Fibroblast of pulmonary artery (primary cell): ENCODE measurements around the gene BMI1.

ENCODE experiments used
- DNase-seq: peaks from one replicate; pipeline ENCODE4 v3.0.0-alpha.2; 2010; ENCODE audit warnings: low read depth
- H3K4me3 ChIP-seq: replicated peaks from 2 replicates; pipeline ENCODE4 v1.5.1; 2011; ENCODE audit warnings: low read depth, mild to moderate bottlenecking, control low read depth, low read length, moderate library complexity
- TF ChIP-seq, protein P1 (sequence below): IDR thresholded peaks from 2 replicates; pipeline ENCODE4 v1.5.1; 2011; ENCODE audit warnings: mild to moderate bottlenecking, control low read depth, low read length, inconsistent platforms; ENCODE audit errors: missing control alignments

BMI1 gene

DNA sequence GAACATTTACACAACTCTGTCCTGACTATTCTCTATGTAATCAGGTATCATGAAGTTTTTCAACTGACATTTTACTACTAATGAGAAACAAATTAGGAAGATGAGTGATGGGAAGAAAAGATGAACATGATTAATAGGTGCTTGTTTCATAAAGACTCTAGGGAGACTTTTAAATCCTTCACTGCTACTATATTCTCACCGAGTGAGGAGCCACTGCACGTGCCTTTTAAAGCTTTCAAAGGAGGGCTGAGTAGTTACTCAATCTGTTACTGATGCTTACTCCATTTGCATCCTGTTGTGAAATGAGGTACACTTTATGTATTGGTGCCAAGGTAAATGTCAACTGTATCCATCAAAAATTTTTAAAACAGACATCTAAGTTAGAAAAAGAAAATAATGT, 6.0 kb upstream of the BMI1 start:
- peak; percentile 42 for DNase-seq
- H3K4me3 ChIP-seq = no peak overlapping the region
- TF ChIP-seq, protein P1, sequence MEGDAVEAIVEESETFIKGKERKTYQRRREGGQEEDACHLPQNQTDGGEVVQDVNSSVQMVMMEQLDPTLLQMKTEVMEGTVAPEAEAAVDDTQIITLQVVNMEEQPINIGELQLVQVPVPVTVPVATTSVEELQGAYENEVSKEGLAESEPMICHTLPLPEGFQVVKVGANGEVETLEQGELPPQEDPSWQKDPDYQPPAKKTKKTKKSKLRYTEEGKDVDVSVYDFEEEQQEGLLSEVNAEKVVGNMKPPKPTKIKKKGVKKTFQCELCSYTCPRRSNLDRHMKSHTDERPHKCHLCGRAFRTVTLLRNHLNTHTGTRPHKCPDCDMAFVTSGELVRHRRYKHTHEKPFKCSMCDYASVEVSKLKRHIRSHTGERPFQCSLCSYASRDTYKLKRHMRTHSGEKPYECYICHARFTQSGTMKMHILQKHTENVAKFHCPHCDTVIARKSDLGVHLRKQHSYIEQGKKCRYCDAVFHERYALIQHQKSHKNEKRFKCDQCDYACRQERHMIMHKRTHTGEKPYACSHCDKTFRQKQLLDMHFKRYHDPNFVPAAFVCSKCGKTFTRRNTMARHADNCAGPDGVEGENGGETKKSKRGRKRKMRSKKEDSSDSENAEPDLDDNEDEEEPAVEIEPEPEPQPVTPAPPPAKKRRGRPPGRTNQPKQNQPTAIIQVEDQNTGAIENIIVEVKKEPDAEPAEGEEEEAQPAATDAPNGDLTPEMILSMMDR = no peak

DNA sequence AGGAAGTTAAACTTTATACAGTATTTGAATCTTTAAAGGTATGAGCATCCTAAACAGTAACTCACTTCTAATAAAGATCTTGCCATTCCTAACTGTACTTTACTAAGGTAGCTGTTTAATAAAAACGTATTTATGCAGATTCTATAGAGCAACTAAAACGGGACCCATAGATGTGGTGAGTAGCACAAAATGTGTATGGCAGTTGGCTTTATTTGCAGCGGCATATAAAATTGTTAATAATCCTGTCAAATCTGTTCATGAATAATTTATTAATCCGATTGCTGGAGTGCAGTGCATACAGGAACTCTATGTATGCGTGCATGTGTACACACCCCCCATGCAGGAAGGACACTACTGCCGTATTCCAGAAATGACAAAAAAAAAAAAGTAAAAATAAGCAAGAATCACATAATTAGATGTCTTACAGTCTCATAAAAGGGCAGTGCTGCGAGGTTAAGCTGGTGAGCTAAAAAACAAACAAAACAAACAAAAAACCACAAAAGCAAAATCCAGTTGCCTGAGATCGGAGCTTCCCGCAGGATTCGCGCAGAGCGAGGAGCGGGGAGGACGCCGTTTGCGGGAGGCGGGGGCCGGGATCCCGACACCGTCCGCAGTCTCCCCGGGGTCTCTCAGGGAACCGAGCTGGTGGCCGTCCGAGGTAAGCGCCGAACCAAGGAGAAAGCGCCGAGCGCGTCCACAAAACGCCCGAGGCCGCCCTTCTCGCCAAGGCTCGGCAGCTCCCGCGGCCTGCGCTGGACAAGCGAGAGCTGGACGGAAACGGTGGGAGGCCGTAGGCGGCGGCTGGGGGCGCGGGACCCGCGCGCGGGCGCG, 5.2 kb upstream of the BMI1 start:
- TF ChIP-seq, protein P1 = no peak
- H3K4me3 ChIP-seq = peak overlapping the region; percentile 68
- no peak for DNase-seq

DNA sequence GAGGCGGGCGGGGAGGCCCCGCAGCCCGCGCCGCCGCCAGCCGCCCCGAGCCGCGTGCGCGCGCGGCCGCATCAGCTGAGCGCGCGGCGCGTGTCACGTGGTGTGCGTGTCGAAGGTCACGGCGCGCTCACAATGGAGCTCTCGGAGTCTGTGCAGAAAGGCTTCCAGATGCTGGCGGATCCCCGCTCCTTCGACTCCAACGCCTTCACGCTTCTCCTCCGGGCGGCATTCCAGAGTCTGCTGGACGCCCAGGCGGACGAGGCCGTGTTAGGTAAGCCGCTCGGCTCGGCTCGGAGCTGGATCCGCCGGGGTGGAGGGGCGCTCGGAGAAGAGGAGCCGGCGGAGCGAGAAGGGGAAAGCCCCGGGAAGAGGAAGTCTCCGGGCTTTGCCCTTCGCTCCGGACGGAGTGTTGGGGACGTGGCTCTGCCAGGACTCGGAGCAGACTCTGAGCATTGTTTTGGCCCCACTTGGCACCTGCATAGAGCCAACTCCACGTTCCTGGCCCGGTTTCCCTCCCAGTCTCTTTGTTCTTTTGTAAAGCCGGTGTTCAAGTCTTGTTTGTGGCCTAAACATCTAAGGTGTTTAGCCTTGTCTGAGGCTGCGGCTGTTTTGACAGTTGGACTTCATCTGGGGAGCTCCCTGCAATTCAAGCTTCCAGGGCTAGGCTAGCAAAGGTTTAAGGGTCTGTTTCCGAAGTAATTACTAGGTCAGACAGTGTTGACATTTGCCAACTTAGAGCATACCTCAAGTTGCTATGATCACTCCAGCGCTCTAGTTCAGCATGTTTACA, 4.4 kb upstream of the BMI1 start, which contains the start of gene COMMD3:
TSS of gene COMMD3 (plus strand) at position 103 of the 790 bp plus-strand sequence. CDS start at position 133, 30 bp downstream.
- TF ChIP-seq, protein P1 = no peak
- peak; percentile 90 for DNase-seq
- H3K4me3 ChIP-seq = peak within 1 kb of the TSS; percentile 68

DNA sequence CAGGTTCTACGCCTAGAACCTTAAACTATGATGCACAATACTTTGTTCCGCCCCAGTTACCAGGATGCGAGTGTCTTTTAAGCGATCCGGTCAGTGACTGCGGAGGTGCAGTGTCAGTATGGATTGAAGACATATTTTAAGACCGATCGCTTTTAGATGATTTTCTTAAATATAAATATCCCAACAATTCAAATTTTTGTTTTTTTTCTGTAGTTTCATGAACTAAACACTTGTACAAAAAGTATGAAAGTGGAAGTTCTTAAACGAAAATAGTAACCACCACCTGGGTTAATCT, 3.9 kb upstream of the BMI1 start:
- peak overlapping the region; percentile 68 for H3K4me3 ChIP-seq
- TF ChIP-seq, protein P1 = no peak
- no peak for DNase-seq

DNA sequence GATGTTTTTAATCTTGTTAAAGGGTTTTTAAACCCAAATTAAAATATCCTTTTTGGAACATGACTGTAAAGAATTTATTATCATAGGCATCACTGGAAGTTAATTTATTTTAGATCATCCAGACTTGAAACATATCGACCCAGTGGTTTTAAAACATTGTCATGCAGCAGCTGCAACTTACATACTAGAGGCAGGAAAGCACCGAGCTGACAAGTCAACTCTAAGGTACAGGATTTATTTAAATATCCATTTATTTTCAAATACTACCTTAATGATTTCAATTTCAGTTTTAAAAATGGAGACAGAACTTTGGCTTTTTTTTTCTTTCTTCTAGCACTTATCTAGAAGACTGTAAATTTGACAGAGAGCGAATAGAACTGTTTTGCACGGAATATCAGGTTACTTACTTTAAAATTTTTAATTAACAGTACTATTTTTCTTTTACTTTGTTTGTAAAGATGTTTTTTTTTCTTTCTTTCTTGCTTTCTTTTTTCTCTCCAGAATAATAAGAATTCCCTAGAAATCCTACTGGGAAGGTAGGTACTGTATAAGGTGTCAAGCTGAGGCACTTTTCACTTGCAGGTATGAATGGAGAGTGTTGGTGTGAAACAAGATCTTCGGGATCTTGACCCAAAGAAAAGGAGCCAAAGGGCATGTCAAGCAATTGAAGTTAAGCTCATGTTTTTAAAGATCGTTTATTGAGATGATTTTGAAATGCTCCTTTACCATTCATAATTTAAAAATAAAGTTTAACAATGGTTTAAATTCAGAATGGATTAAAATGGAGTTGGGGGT, 2.9 kb upstream of the BMI1 start:
- TF ChIP-seq, protein P1 = no peak
- H3K4me3 ChIP-seq = peak overlapping the region; percentile 68
- DNase-seq = no peak

DNA sequence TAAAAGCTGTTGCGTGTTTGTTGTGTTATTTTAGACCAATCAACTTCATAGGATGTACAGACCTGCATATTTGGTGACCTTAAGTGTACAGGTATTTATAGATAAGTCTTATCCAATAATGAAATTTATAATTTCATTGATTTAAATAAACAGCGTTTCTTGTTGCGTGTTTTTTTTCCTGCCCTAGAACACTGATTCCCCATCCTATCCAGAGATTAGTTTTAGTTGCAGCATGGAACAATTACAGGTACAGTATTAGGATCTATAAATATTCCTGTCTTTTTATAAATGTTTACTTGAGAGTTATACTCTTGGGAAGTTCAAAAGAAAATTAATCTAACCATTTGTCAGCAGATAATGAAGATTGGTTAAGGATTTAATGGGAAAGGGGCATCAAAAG, 2.1 kb upstream of the BMI1 start:
- TF ChIP-seq, protein P1 = no peak
- DNase-seq = no peak
- no peak overlapping the region for H3K4me3 ChIP-seq
